Gastroesophageal sphincter (tissue), 4 donors: ENCODE data around the gene SLC25A1. TPM values are rescaled to one million over a fixed set of nuclear protein-coding genes. Genes with fewer than 3 reads are reported as not detected.
A peak's percentile ranks its signal among the peaks of the same experiment; 100 is the strongest.

ENCODE experiments used
- ATAC-seq: fragments of 150-250 bp; one replicate; pipeline ENCODE4 v1.9.1; 2016; ENCODE audit warnings: mild to moderate bottlenecking, moderate library complexity
- H3K27ac ChIP-seq, 4 donors: fragments of 200-600 bp; sonication (generic) in 3 of 4; 1 replicate in 3 of 4; 2 replicates in 1 of 4; pipeline ENCODE4 v1.5.1; 2016 to 2019
- H3K27me3 ChIP-seq: fragments of 200-600 bp; sonication (generic); one replicate; pipeline ENCODE4 v1.5.1; 2019
- H3K36me3 ChIP-seq, 2 donors: fragments of 200-600 bp; sonication (generic); one replicate each; pipeline ENCODE4 v1.5.1; 2019; ENCODE audit warnings: control low read depth in 1 of 2
- H3K4me1 ChIP-seq, 3 donors: fragments of 200-600 bp; sonication (generic); 1 replicate in 2 of 3; 2 replicates in 1 of 3; pipeline ENCODE4 v1.5.1; 2016 to 2019; ENCODE audit warnings: control low read depth in 2 of 3
- H3K4me3 ChIP-seq, 2 donors: fragments of 200-600 bp; sonication (generic); one replicate each; pipeline ENCODE4 v1.5.1; 2019; ENCODE audit warnings: mild to moderate bottlenecking in 1 of 2, moderate library complexity in 1 of 2
- H3K9me3 ChIP-seq, 3 donors: fragments of 200-600 bp; sonication (generic); one replicate each; pipeline ENCODE4 v1.5.1; 2017 to 2019; ENCODE audit warnings: control low read depth in 2 of 3
- CTCF ChIP-seq, 4 experiments: fragments of 200-600 bp in 2 of 4; fragments of 450-650 bp in 2 of 4; sonication (generic) in 1 of 4; IDR thresholded peaks; one replicate each; pipeline ENCODE4 v1.5.1; 2017 to 2019; ENCODE audit warnings: antibody characterized with exemption in 4 of 4, mild to moderate bottlenecking in 2 of 4, moderate library complexity in 2 of 4
- EP300 ChIP-seq: sonication (generic); formaldehyde crosslinking; IDR thresholded peaks from one replicate; pipeline ENCODE4 v1.6.1; 2017; ENCODE audit warnings: antibody characterized with exemption, mild to moderate bottlenecking
- POLR2A ChIP-seq, 2 donors: fragments of 450-650 bp; IDR thresholded peaks; one replicate each; pipeline ENCODE4 v1.6.1; 2017; ENCODE audit warnings: antibody characterized with exemption in 2 of 2, mild to moderate bottlenecking in 2 of 2, moderate library complexity in 1 of 2
- POLR2AphosphoS5 ChIP-seq: sonication (generic); formaldehyde crosslinking; IDR thresholded peaks from one replicate; pipeline ENCODE4 v1.6.1; 2017; ENCODE audit warnings: antibody characterized with exemption
- WGBS, 2 donors: methylation state at CpG; one replicate each; pipeline ENCODE4 v1.1.5; 2018; ENCODE audit warnings: low coverage in 1 of 2; 5-methylcytosine and 5-hydroxymethylcytosine counted together
- total RNA-seq, 4 donors: library from RNA; depleted of rRNA; stranded (reverse); fragments of >200 nt; gene quantifications; one replicate each; pipeline ENCODE4 v1.1.0, GENCODE V29; 2016

SLC25A1 gene
- 10 to 100 TPM; 42.1 to 69.9 (median 51.1) TPM for total RNA-seq

DNA sequence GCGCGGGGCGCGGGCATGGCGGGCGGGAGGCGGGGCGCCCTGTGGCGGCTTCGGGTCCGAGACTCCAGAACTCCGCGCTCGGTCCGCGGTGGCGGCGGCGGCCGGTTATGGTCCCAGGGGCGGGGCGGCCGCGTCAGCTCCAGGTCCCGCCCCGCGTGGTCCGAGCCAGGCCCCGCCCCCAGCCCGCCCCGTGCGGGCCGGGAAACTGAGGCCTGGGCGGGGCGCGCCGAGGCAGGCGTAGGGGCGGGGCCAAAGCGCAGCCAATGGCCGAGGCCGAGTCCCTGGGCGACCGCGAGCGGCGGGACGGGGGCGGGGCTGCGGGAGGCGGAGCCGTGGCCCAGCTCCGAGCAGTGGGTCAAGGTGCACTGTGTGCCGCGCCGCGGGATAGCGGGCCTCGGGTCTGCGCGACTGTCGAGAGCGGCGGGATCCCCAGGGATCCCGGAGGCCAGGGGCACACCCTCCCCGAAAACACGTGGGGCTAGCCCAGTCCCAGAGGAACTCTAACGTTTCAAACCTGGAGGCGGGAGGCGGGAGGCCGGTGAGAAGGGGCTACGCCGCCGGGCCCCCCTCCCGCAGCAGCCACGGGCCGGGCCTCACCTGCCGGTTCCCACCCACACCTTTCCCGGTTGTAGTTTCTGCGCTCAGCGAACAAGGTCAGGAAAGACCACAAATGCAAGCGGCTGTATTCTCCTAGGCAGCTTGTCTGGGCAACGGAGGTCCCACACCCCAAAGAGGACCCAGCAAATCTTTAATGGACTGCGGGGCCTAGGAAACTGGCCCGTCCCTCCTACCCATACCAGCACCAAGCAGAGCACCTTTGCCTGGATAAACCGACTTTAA lies at the start of gene SLC25A1:
Gene SLC25A1 (minus strand): TSS at position 80 of the 840 bp plus-strand sequence. CDS start 63 bp downstream, at position 17.
- H3K36me3 ChIP-seq: peaks cover 0 to 10% of the 10 kb centered on the region in 2 donors
- H3K27ac ChIP-seq: peak within 1 kb of the TSS; percentile 76 to 99 (median 94)
- ATAC-seq: peak; percentile 91
- H3K4me3 ChIP-seq: peak within 1 kb of the TSS; percentile 76 to 96
- no peaks in the 10 kb centered on the region for H3K9me3 ChIP-seq
- TF ChIP-seq POLR2A (IDR thresholded peaks at IDR 0.05): peak; percentile 40 to 66
- TF ChIP-seq CTCF (IDR thresholded peaks at IDR 0.05): no peak
- H3K27me3 ChIP-seq: no peaks in the 10 kb centered on the region
- WGBS, 2 donors: 0% methylated on average over 1 of the region's 86 CpGs; no CpG with 5 or more reads in 1 of the 2 donors
- H3K4me1 ChIP-seq: peaks cover 0 to 53% (median 24%) of the 10 kb centered on the region in 3 donors

DNA sequence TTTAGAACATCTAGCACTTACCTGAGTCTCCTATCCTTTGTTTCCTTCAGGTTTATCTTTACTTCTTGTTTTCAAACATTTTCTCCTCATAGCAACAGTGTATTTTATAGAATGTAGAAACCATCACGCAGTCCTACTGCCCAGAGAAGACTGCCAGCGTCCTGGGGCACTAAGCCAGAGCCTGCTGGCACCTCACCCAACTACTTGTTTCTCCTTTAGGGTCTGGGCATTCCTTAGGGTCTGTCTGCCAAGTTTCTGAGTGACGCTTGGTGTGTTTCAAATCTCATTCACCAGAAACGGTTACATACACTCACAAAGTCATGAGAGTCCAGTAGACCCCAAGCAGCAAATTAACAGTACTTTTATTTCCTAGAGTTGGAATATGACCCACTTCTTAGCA lies 49.6 kb upstream of the SLC25A1 start:
- H3K27ac ChIP-seq: no peak overlapping the region
- H3K4me1 ChIP-seq: no peaks in the 10 kb centered on the region
- ATAC-seq: no peak
- no peaks in the 10 kb centered on the region for H3K27me3 ChIP-seq
- H3K9me3 ChIP-seq: no peaks in the 10 kb centered on the region
- WGBS, 2 donors: 48 to 67% methylated on average over 1 to 4 of the region's 4 CpGs
- no peak for TF ChIP-seq CTCF (IDR thresholded peaks at IDR 0.05)
- no peak for TF ChIP-seq POLR2AphosphoS5
- no peak for TF ChIP-seq POLR2A (IDR thresholded peaks at IDR 0.05)
- no peak for TF ChIP-seq EP300
- peaks cover 0 to 67% of the 10 kb centered on the region in 2 donors for H3K36me3 ChIP-seq
- no peak overlapping the region for H3K4me3 ChIP-seq

- Histone ChIP-seq H3K27ac (no peak overlapping the region), H3K9me3 (no peaks in the 10 kb centered on the region), H3K4me3 (no peak overlapping the region), H3K36me3 (peaks cover 0 to 69% of the 10 kb centered on the region in 2 donors), H3K4me1 (no peaks in the 10 kb centered on the region), H3K27me3 (no peaks in the 10 kb centered on the region)
- TF ChIP-seq POLR2AphosphoS5: no peak
- TF ChIP-seq EP300: no peak
- TF ChIP-seq CTCF (IDR thresholded peaks at IDR 0.05): no peak
- TF ChIP-seq POLR2A (IDR thresholded peaks at IDR 0.05): no peak
- ATAC-seq: no peak
These were observed 47.9 kb upstream of the SLC25A1 start for GRCh38 chr22:19226428-19226827.

- no peak for ATAC-seq
- no peak overlapping the region for H3K4me3 ChIP-seq
- peaks cover 0 to 70% of the 10 kb centered on the region in 2 donors for H3K36me3 ChIP-seq
- H3K4me1 ChIP-seq: no peaks in the 10 kb centered on the region
- TF ChIP-seq POLR2A (IDR thresholded peaks at IDR 0.05) (no peak), POLR2AphosphoS5 (no peak), CTCF (IDR thresholded peaks at IDR 0.05) (no peak), EP300 (no peak)
- H3K9me3 ChIP-seq: no peaks in the 10 kb centered on the region
- H3K27me3 ChIP-seq: no peaks in the 10 kb centered on the region
- WGBS, 2 donors: 89% methylated on average over 2 of the region's 3 CpGs; no CpG with 5 or more reads in 1 of the 2 donors
- no peak overlapping the region for H3K27ac ChIP-seq
These were observed 47.0 kb upstream of the SLC25A1 start for GRCh38 chr22:19225560-19225959.

DNA sequence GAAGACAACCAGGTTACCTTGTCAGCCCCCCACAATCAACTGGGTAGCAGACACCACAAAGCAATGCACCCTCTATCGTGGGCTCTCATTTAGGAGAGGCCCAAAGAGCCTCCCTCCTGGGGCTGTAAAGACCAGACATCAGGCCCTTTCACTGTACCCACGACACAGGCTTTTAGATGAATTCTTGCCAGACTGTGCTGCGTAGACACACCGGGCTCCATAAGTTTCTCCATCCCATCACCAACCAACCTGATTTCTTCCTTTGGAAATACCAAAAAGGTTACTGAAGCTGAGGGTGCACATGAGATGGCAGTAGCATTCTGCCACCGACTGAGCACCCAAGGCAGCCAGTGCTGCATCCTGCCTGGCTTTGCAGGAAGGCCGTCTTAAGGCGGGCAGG lies 46.4 kb upstream of the SLC25A1 start:
- H3K27ac ChIP-seq: no peak overlapping the region
- H3K36me3 ChIP-seq: peaks cover 0 to 73% of the 10 kb centered on the region in 2 donors
- no peaks in the 10 kb centered on the region for H3K4me1 ChIP-seq
- no peaks in the 10 kb centered on the region for H3K9me3 ChIP-seq
- ATAC-seq: no peak
- TF ChIP-seq POLR2A (IDR thresholded peaks at IDR 0.05): no peak
- no peak for TF ChIP-seq POLR2AphosphoS5
- TF ChIP-seq EP300: no peak
- TF ChIP-seq CTCF (IDR thresholded peaks at IDR 0.05): no peak
- no peak overlapping the region for H3K4me3 ChIP-seq
- H3K27me3 ChIP-seq: no peaks in the 10 kb centered on the region
- 86% methylated on average over 7 of the region's 7 CpGs; no CpG with 5 or more reads in 1 of the 2 donors for WGBS, 2 donors
